ENCODE measurements around the gene VPS50.

DNA sequence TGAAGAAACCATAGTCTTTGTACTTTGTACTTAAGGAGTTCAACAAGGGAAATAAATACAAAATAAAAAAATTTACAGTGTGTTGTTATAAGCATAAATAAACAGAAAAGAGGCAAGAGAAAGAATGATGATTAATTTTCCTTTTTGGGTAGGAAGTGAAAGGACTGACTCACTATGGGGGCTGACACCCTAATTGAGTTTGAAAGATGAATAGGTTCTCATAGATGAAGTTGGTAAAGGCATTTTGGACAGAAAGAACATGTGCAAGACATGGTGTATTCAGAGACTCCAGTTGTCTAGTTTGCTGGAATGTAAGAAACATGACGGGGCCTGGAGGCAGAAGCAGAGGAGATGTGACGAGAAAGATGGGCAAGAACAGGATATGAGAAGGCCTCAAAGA lies 83.7 kb downstream of the VPS50 start:
- TF ChIP-seq EZH2 (IDR thresholded peaks at IDR 0.05; ENCODE audit: insufficient read depth, poor library complexity, severe bottlenecking) (no peak), EZH2phosphoT487 (IDR thresholded peaks at IDR 0.05; ENCODE audit: insufficient read depth, low read depth) (no peak)

All from GM23248 (cell line).